Limb (tissue), 2 donors: ENCODE measurements around the gene PAXX.
"Not testable (repeated sequence)": the region's sequence is repeated elsewhere in the genome, so short reads cannot be mapped to it uniquely, and the experiment has no call there.

Experiments used
- DNase-seq, 2 donors: peaks; one replicate each; pipeline ENCODE4 v3.0.0-alpha.2; 2016; ENCODE audit errors: extremely low spot score in 2 of 2

PAXX gene

GRCh38 chr9:137030538-137031527 lies 38.6 kb downstream of the PAXX start:
- DNase-seq = no peak

- no peak for DNase-seq
These were observed 39.9 kb downstream of the PAXX start, which contains the start of gene FUT7 for GRCh38 chr9:137031904-137032640. Gene FUT7, minus strand, starts transcription at chr9:137032088. Its CDS starts 97 bp downstream, at chr9:137031991.

- DNase-seq = no peak
These were observed 40.6 kb downstream of the PAXX start for GRCh38 chr9:137032858-137033257.

GRCh38 chr9:137033481-137033880 lies 41.3 kb downstream of the PAXX start:
- DNase-seq = not testable (repeated sequence)

- no peak for DNase-seq
These were observed 42.0 kb downstream of the PAXX start for GRCh38 chr9:137034039-137034708.

GRCh38 chr9:137034709-137035506 lies 42.7 kb downstream of the PAXX start:
- DNase-seq = peak; percentile 80 to 89

GRCh38 chr9:137035507-137035834 lies 43.2 kb downstream of the PAXX start:
- no peak for DNase-seq

GRCh38 chr9:137035937-137036336 lies 43.7 kb downstream of the PAXX start:
- no peak for DNase-seq

- DNase-seq = no peak
These were observed 44.8 kb downstream of the PAXX start for GRCh38 chr9:137037035-137037434.

GRCh38 chr9:137037483-137037882 lies 45.3 kb downstream of the PAXX start:
- DNase-seq = no peak

GRCh38 chr9:137038916-137039315 lies 46.7 kb downstream of the PAXX start:
- DNase-seq = no peak

GRCh38 chr9:137039611-137040366 lies 47.6 kb downstream of the PAXX start:
- no peak for DNase-seq

- no peak for DNase-seq
These were observed 48.3 kb downstream of the PAXX start for GRCh38 chr9:137040568-137040967.

GRCh38 chr9:137041124-137041523 lies 48.9 kb downstream of the PAXX start:
- no peak for DNase-seq

- DNase-seq = no peak
These were observed 50.8 kb downstream of the PAXX start for GRCh38 chr9:137042751-137043727.
